AG09319 (cell line): ENCODE data around the gene FAM114A2.

Experiments
- DNase-seq: peaks from one replicate; pipeline ENCODE4 v3.0.0-alpha.2; 2010; ENCODE audit warnings: low read depth; ENCODE audit errors: extremely low read depth
- TF ChIP-seq, protein P1 (sequence below): IDR thresholded peaks from 2 replicates; pipeline ENCODE4 v1.5.1; 2011; ENCODE audit warnings: low read depth, mild to moderate bottlenecking, inconsistent platforms, low read length, moderate library complexity

Gene FAM114A2

DNA sequence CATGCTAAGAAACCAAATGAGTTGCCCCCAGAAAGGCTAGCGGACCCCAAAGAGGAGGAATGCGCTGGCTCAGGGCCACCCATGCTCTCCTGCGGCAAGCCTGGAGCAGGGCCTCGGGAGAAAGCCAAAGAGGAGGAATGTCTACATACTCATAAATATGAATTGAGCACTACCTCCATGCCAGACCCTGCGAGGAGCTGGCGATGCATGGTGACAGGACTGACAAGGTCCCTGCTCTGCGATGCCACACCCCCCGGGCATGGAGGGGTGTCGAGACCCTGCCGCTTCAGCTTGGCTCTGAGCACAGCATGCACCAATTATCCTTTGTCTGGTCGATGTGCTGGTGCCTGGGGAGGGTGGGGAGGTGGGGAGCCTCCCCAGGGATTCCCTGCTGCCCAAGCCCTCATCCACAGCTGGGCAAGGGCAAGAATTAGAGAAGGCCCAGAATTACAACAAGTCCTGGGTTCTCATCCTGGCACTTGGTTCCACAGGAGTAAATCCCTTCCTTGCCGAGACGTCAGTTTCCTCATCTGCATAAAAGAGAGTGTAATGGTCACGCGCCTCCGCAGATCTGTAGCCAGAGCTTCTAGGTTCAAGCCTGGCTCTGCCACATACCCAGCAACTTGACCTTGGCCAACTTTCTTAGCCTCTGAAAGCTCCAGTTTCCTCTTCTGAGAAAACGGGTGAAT lies 74.4 kb downstream of the FAM114A2 start:
- DNase-seq = no peak
- TF ChIP-seq, protein P1, sequence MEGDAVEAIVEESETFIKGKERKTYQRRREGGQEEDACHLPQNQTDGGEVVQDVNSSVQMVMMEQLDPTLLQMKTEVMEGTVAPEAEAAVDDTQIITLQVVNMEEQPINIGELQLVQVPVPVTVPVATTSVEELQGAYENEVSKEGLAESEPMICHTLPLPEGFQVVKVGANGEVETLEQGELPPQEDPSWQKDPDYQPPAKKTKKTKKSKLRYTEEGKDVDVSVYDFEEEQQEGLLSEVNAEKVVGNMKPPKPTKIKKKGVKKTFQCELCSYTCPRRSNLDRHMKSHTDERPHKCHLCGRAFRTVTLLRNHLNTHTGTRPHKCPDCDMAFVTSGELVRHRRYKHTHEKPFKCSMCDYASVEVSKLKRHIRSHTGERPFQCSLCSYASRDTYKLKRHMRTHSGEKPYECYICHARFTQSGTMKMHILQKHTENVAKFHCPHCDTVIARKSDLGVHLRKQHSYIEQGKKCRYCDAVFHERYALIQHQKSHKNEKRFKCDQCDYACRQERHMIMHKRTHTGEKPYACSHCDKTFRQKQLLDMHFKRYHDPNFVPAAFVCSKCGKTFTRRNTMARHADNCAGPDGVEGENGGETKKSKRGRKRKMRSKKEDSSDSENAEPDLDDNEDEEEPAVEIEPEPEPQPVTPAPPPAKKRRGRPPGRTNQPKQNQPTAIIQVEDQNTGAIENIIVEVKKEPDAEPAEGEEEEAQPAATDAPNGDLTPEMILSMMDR = no peak

DNA sequence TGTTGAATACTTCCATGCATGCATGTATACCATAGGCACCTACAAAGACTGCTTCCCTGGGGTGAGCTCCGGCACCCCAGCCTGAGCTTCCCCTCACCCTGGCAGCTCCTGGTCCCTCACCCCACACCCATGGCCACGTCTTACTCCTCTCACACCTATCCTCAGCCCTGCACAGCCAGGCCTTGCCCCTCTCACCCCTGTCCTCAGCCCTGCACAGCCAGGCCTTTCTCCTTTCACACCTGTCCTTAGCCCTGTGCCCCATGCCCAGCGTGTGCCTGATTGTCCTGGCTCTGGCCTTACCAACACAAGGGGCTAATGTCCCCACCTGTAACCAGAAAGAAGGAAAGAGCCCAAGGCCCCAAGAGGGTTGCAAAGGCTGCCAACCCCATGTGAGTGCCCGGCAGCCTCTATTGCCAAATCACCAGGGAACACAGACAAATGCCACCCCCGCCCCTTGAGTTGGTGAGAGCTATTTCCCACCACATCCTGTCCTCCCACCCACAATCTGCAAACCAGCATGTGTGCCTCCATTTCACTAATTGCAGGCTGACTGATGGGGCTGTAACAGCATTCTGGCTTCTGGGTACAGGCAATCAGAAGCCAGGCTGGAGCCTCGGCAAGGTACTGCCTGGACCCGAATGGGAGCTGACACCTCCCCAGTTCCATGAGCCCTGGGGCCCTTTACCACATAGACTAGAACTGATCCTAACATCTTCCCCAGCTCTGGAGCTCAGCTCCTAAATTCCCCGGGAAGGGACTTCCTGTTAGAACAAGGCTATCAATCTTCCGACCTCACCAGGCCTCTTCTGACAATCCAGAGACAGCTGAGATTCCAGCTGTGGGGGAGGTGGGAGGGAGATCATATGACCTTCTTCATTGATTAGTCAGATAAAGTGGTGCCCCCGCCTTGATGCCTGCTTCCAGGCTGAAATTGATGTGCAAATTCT lies 78.2 kb downstream of the FAM114A2 start:
- no peak for DNase-seq
- TF ChIP-seq, protein P1 = no peak

DNA sequence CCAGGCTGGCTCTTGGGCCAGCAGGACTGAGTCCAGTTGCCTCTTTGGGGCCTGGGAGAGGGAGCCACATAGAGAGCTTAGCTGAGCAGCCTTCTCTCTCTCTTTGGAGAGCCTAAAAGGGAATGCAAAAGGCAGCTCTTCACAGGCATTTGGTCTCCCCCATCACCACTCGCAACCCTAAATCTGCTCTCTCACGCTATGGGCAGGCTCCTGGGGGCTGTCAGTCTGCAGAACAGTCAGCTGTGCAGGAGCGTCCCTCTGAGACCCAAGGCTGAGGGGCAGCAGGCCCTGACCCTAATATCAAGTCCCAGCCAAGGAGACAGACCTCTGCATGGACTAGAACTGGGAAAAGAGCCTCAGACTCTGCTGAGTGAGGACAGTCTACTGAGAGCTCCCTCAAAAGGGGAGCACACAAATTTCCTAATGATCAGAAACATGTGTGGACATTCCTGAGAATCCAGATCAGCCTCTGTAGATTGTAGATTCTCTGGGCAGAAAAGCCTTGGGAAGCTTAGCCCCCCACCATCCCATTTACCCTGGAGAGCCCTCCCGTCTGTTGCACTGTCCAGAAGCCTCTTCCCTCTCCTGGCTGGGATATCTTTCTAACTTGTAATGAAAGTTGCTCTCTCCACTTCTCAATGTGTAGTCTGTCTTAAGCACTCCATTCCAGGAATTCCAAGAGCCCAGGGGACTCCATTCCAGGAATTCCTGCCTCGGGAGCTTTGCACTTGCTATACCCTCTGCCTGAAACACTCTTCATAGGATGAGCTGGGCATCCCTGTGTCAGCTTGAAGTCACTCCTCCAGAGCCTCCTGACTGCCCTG lies 79.4 kb downstream of the FAM114A2 start:
- TF ChIP-seq, protein P1 = no peak
- no peak for DNase-seq

DNA sequence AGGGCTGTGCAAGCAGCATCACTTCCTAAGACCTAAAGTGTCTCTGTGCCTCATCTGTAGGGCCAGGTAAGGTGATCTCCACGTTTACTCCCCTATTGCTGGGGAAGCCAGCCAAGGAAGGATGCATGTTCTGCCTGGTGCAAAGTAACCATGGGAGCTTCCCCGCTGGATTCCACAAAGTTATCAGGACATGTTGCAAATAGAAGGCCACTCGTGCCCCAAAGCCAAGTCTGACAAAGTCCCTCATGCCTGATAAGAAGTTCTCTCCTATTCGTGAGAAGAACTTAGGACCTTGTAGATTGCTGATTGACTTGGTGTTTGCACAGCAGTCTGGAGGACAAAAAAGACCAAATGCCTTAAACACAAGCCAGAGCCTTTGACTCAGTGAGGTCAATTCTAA lies 81.5 kb downstream of the FAM114A2 start:
- TF ChIP-seq, protein P1 = no peak
- no peak for DNase-seq

DNA sequence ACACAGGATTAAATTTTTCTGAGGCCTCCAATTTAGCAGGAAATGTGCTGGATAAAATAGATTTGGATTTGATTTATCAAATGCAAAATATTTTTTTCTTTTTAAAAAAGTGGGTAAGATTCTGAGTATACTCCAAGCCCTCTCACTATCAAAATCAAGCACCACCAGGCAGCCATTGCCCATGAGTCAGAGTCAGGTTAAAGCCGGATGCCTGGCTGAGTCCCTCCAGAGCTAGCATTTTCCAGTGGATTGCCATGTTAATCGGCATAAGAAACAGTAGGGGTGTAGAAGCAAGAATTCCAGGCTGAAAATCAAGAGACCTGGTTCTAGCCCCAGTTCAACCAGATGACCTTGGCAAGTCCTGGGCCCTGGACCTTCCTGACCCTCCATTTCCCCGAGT lies 85.3 kb downstream of the FAM114A2 start:
- TF ChIP-seq, protein P1 = no peak
- DNase-seq = no peak

DNA sequence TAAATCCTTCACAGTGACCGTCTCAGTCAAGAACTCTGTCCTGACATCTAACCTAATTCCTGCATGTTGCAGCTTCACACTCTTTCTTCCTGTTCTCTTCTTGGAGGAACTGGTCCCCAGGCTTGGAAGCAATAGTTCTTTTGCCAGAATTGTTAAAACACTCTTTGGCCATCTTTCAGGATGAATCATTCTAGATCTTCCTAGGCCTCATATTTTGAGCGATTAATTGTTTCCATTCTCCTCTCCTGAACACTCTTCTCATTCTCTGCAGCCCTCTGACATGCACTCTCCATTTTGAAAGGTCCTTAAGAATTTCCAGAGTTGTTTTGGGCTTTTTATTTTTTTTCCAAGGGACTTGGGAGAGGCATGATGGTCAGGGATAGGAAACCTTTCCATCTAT lies 85.8 kb downstream of the FAM114A2 start:
- DNase-seq = no peak

More for the DNA sequence above, 85.8 kb downstream of the FAM114A2 start:
- TF ChIP-seq, protein P1 = no peak
